ENCODE results near the gene PANX2.

Gene PANX2

DNA sequence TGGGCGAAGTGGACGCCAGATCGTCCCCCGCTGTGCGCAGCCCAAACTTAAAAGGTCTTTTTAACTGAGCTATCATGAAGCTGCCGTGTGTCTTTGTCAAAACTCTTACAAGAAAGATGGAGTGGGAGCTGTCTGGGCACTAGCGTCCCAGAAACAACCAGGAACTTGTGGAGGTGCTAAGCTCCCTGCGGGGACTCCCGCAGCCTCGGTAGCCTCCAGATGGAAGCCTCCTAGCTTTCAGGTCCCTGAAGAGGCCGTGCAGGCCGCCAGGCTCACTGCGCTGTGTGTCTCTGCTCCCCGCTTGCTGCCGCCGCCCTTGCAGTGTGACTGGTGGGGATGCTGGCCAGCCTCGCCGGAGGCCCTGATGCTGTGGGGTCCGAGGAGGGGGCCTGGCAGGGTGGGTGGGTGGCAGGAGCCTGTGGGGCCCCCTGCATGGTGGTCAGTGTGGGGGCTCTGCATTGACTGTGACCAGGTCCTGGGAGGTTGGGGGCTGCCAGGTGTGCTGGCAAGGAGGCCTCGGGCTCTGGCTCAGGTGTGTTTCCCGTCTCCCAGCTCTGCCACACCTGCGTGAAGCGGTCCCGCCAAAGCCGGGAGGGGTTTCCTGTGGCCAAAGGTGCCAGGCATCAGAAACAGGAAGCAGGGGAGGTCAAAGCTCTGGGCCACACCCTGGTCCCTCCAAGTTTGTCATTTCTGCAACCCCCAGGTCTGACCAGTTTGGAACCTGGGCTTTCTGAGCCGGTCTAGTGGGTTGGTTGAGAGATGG, 16.4 kb downstream of the PANX2 start:
- H4K20me1 ChIP-seq (ENCODE audit: insufficient read depth, low read length), result no peaks in the 10 kb centered on the region
- H3K9me3 ChIP-seq (replicated peaks; ENCODE audit: insufficient read depth, low read length), result no peaks in the 10 kb centered on the region
- DNase-seq, result peak; percentile 64
- peak overlapping the region; percentile 83 for H3K4me3 ChIP-seq (ENCODE audit: low read length)
- peak overlapping the region; percentile 9; the same call in 1 of the 2 replicates for H2AFZ ChIP-seq (ENCODE audit: low read length)
- H3F3A ChIP-seq (ENCODE audit: insufficient read depth, low read length), result peaks cover 44% of the 10 kb centered on the region
- H3K36me3 ChIP-seq (replicated peaks; ENCODE audit: insufficient read depth, low read length), result no peaks in the 10 kb centered on the region
- TF ChIP-seq, protein P1, sequence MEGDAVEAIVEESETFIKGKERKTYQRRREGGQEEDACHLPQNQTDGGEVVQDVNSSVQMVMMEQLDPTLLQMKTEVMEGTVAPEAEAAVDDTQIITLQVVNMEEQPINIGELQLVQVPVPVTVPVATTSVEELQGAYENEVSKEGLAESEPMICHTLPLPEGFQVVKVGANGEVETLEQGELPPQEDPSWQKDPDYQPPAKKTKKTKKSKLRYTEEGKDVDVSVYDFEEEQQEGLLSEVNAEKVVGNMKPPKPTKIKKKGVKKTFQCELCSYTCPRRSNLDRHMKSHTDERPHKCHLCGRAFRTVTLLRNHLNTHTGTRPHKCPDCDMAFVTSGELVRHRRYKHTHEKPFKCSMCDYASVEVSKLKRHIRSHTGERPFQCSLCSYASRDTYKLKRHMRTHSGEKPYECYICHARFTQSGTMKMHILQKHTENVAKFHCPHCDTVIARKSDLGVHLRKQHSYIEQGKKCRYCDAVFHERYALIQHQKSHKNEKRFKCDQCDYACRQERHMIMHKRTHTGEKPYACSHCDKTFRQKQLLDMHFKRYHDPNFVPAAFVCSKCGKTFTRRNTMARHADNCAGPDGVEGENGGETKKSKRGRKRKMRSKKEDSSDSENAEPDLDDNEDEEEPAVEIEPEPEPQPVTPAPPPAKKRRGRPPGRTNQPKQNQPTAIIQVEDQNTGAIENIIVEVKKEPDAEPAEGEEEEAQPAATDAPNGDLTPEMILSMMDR (IDR thresholded peaks at IDR 0.05; ENCODE audit: low read length), result no peak
- TF ChIP-seq EZH2phosphoT487 (IDR thresholded peaks at IDR 0.05; ENCODE audit: low read length), result no peak
- TF ChIP-seq EZH2 (optimal IDR thresholded peaks at IDR 0.05; ENCODE audit: low read depth, low read length), result no peak
- H3K27ac ChIP-seq (ENCODE audit: low read length), result peak overlapping the region; percentile 71
- peaks cover 40% of the 10 kb centered on the region for H3K4me1 ChIP-seq (ENCODE audit: low read length)
- peaks cover 53% of the 10 kb centered on the region for H3K79me2 ChIP-seq (ENCODE audit: low read length)
- peaks cover 4% of the 10 kb centered on the region; the same call in 1 of the 2 replicates for H3K27me3 ChIP-seq (replicated peaks; ENCODE audit: insufficient read depth, low read length)
- peak overlapping the region; percentile 89 for H3K4me2 ChIP-seq (ENCODE audit: low read depth, low read length)
- H3K9ac ChIP-seq (ENCODE audit: low read length), result peak overlapping the region; percentile 89
- H3K9me2 ChIP-seq (replicated peaks; ENCODE audit: insufficient read depth, low read length), result no peaks in the 10 kb centered on the region

DNA sequence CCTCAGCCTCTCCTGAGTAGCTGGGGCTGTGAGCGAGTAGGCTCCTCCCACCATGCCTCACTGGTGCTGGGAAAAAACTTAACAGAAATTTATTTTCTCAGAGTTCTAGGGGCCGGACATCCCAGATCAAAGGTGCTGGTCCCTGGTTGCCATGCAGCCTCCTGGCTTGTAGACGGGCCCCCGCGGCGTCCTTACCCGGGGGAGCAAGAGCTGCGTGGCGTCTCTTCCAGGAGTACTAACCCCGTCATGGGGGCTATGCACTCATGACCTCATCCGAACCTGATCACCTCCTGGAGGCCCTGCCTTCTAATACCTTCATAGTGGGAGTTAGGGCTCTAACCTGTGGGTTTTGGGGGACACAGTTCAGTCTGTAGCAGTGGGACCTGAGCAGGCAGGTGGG, 17.8 kb downstream of the PANX2 start:
- Histone ChIP-seq H3K27ac (ENCODE audit: low read length) (no peak overlapping the region), H3K9me2 (replicated peaks; ENCODE audit: insufficient read depth, low read length) (no peaks in the 10 kb centered on the region), H4K20me1 (ENCODE audit: insufficient read depth, low read length) (no peaks in the 10 kb centered on the region), H3K4me3 (ENCODE audit: low read length) (no peak overlapping the region), H3K36me3 (replicated peaks; ENCODE audit: insufficient read depth, low read length) (no peaks in the 10 kb centered on the region), H3K79me2 (ENCODE audit: low read length) (peaks cover 67% of the 10 kb centered on the region), H3K27me3 (replicated peaks; ENCODE audit: insufficient read depth, low read length) (peaks cover 4% of the 10 kb centered on the region; the same call in 1 of the 2 replicates), H3K4me1 (ENCODE audit: low read length) (peaks cover 40% of the 10 kb centered on the region), H3K4me2 (ENCODE audit: low read depth, low read length) (peak overlapping the region; percentile 75; the same call in 1 of the 2 replicates), H3F3A (ENCODE audit: insufficient read depth, low read length) (peaks cover 44% of the 10 kb centered on the region), H2AFZ (ENCODE audit: low read length) (no peak overlapping the region), H3K9me3 (replicated peaks; ENCODE audit: insufficient read depth, low read length) (no peaks in the 10 kb centered on the region), H3K9ac (ENCODE audit: low read length) (no peak overlapping the region)
- no peak for TF ChIP-seq EZH2phosphoT487 (IDR thresholded peaks at IDR 0.05; ENCODE audit: low read length)
- TF ChIP-seq EZH2 (optimal IDR thresholded peaks at IDR 0.05; ENCODE audit: low read depth, low read length), result no peak
- TF ChIP-seq, protein P1 (IDR thresholded peaks at IDR 0.05; ENCODE audit: low read length), result no peak
- DNase-seq, result no peak

DNA sequence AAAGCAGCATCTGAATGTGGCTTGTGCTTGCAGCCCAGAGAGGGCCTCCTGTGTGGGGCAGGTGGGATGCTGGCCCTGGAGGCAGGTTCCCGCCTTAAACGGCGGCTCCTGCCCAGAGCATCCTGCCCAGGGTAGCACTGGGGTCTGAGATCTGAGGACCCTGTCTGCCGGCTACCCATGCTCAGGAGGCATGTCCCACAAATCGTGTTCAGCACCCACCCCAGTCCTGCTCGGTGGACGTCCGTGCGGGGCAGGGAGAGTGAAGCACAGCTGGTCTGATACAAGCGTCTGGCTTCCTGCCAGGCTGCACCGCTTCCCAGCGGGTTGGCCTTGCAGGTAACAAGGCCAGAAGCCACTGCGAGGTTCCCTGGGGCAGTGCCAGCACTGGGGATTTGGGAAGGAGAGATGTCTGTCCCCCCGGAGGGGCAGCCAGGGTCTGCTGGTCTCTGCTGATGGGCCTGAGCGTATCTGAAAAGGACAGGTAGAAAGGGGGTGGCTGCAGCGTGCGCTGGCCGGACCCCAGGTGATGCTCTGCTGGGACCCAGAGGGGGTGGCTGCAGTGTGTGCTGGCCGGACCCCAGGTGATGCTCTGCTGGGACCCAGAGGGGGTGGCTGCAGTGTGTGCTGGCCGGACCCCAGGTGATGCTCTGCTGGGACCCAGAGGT, 18.8 kb downstream of the PANX2 start:
- Histone ChIP-seq H3K4me1 (ENCODE audit: low read length) (peaks cover 40% of the 10 kb centered on the region), H3K4me3 (ENCODE audit: low read length) (peak overlapping the region; percentile 60; the same call in 1 of the 2 replicates), H4K20me1 (ENCODE audit: insufficient read depth, low read length) (no peaks in the 10 kb centered on the region), H3K79me2 (ENCODE audit: low read length) (peaks cover 76% of the 10 kb centered on the region), H3K9ac (ENCODE audit: low read length) (peak overlapping the region; percentile 78; the same call in 1 of the 2 replicates), H3K4me2 (ENCODE audit: low read depth, low read length) (peak overlapping the region; percentile 75), H3K27me3 (replicated peaks; ENCODE audit: insufficient read depth, low read length) (peaks cover 4% of the 10 kb centered on the region; the same call in 1 of the 2 replicates), H3K27ac (ENCODE audit: low read length) (peak overlapping the region; percentile 83), H3K36me3 (replicated peaks; ENCODE audit: insufficient read depth, low read length) (no peaks in the 10 kb centered on the region; the same call in 1 of the 2 replicates), H3K9me2 (replicated peaks; ENCODE audit: insufficient read depth, low read length) (no peaks in the 10 kb centered on the region), H3K9me3 (replicated peaks; ENCODE audit: insufficient read depth, low read length) (no peaks in the 10 kb centered on the region), H2AFZ (ENCODE audit: low read length) (no peak overlapping the region), H3F3A (ENCODE audit: insufficient read depth, low read length) (peaks cover 44% of the 10 kb centered on the region)
- TF ChIP-seq EZH2 (optimal IDR thresholded peaks at IDR 0.05; ENCODE audit: low read depth, low read length) (no peak), EZH2phosphoT487 (IDR thresholded peaks at IDR 0.05; ENCODE audit: low read length) (no peak)
- TF ChIP-seq, protein P1 (IDR thresholded peaks at IDR 0.05; ENCODE audit: low read length), result no peak
- no peak for DNase-seq

Measured in MM.1S (cell line).